HG02943 (cell line): ENCODE measurements around the gene TAF1L.

Source experiments
- ATAC-seq: cut with Tn5 transposase; IDR thresholded peaks from one replicate; pipeline ENCODE4 v1.9.1; 2021; ENCODE audit warnings: mild to moderate bottlenecking, low read depth, moderate library complexity; ENCODE audit not compliant: unreplicated experiment

Gene TAF1L

GRCh38 chr9:32590476-32590875, 45.0 kb downstream of the TAF1L start:
- no peak for ATAC-seq

- ATAC-seq: no peak
These were observed 46.3 kb downstream of the TAF1L start for GRCh38 chr9:32589083-32589723.

- ATAC-seq: no peak
These were observed 47.6 kb downstream of the TAF1L start for GRCh38 chr9:32587901-32588300.

- ATAC-seq: no peak
These were observed 50.7 kb downstream of the TAF1L start for GRCh38 chr9:32584784-32585183.

- ATAC-seq: no peak
These were observed 53.8 kb downstream of the TAF1L start for GRCh38 chr9:32581512-32582143.

DNA sequence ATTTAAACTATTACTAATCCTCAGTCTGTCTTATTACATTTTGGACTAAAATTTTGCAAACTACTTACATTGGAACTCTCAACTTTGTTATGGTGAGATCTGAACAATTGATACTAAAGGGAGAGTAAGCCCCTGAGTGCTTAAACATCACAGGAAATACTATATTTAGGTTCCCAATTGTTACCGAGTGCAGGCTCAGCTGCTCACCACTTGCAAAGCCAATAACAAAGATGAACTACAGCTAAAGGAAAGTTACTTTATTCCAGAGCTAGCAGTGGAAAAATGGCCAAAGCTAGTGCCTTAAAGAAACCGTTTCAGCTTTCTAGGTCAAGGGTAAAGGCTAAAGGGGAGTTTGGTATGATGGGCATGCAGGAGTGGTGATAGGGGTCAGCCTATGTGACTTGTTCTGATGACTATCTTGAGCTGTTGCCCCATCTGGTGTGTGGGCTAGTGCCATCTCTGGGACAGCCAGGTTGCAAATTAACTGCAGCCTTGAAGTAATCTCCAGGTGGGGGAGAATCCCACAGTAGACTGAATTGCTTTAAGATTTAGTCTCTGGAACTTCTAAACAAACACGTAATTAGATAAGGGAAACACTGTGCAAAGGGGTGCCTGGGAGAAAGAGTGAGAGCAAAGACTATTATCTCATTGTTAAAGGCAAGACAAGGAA, 54.7 kb downstream of the TAF1L start:
- ATAC-seq: no peak

- no peak for ATAC-seq
These were observed 55.6 kb downstream of the TAF1L start for GRCh38 chr9:32579706-32580331.
